GM19351 (cell line): ENCODE results near the gene GRM4.

Experiments
- ATAC-seq: cut with Tn5 transposase; IDR thresholded peaks from one replicate; pipeline ENCODE4 v1.9.1; 2021; ENCODE audit warnings: mild to moderate bottlenecking, moderate library complexity; ENCODE audit not compliant: unreplicated experiment

GRM4 gene

GRCh38 chr6:34065466-34066217 is 80.2 kb downstream of the GRM4 start:
- ATAC-seq: no peak

DNA sequence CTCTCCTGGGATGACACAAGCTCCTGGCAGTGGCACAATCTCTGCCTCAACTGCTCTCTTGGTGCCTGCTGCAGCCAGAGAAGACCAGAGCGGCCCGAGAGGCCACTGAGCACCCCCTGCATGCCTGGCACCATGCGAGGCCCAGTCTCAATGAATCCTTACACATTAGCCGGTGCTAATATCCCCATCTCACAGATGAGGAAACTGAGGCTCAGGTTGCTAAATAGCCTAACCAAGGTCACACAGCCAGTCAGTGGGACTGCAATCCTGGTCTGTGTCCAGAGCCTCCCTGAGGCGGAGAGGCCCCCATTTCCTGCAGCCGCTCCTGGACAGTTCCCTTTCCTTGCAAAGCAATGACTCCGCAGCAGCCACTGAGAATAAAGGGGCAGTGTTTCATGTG is 81.2 kb downstream of the GRM4 start:
- no peak for ATAC-seq

DNA sequence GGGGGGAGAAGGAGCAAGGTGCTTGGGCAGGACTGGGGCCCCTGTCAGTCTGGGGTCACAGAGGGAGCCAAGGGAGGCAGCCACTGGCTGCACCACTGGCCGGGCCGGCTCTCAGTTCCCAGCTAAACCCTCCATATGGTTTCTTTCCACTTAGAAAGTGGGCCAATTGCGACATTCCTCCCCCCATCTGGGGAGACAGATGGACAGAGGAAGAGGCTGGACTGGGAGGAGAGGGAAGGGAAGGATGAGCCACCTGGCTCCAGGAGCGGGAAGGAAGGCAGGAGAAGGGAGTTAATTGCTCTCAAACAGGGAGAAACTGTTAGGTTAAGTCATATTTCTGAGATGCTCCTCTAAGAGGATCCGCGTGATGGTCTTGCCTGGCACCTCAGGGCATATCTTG is 82.2 kb downstream of the GRM4 start:
- ATAC-seq: no peak

- no peak for ATAC-seq
These were observed 83.1 kb downstream of the GRM4 start for GRCh38 chr6:34062815-34063214.

GRCh38 chr6:34062156-34062555 is 83.7 kb downstream of the GRM4 start:
- ATAC-seq: no peak

GRCh38 chr6:34061348-34061747 is 84.5 kb downstream of the GRM4 start:
- no peak for ATAC-seq

- ATAC-seq: no peak
These were observed 86.0 kb downstream of the GRM4 start for GRCh38 chr6:34059914-34060313.

DNA sequence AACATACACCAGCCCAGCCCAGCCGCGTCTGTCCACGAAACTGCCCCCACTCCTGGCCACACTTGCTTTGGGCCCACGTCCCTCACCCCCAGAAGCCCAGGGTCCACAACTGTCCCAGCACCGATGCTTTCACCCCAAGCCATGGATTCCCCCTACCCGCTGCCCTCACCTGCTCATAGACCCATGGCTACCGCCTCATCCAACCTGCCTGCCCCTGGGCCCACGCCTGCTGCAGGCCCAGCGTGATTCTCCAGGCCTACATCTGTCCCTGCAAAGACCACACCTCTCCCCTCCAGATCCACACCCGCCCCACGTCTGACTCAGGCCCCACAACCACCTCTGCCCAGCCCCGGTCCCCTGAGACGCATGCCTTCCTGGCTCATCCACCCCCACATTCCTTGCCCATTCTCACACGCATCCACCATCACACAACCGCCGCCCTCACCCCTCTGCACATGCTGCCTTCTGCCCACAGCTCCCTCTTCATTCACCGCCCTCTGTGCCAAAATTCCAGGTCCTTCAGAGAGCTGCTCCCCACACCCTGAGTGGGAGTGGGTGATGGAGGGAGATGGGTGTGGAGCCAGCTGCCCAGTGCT is 86.7 kb downstream of the GRM4 start:
- ATAC-seq: no peak

DNA sequence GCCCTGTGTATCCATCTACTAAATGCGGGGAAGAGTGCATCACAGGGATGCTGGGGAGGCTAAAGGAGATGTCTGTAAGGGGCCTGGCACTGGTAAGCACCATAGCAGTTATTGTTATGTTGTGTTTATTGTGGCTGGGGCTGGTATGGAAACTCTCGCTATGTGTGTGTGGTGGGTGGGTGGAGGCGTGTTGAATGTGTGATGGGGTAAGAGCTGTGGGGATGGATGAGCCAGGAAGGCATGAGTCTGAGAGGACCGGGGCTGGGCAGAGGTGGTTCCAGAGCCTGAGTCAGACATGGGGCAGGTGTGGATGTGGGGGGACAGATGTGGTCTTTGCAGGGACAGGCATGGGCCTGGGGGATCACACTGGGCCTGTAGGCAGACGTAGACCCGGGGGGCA is 88.1 kb downstream of the GRM4 start:
- no peak for ATAC-seq

DNA sequence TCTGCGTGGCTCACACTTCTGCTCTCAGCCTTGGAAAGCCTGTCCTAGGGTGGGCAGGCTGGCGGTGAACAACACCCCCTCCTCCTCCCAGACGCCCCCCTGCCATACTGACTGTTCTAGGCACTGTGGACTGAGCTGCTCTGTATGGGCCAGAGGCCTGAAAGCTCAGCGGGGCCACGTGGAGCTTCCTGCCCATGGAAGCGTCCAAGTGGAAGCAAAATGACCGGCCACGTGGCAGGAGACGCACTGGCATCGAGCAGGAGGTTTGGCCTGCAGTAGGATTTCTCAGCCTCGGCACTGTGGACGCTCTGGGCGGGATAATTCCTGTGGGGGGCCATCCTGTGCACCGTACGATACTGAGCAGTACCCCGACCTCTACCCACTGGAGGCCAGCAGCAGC is 88.7 kb downstream of the GRM4 start:
- no peak for ATAC-seq

DNA sequence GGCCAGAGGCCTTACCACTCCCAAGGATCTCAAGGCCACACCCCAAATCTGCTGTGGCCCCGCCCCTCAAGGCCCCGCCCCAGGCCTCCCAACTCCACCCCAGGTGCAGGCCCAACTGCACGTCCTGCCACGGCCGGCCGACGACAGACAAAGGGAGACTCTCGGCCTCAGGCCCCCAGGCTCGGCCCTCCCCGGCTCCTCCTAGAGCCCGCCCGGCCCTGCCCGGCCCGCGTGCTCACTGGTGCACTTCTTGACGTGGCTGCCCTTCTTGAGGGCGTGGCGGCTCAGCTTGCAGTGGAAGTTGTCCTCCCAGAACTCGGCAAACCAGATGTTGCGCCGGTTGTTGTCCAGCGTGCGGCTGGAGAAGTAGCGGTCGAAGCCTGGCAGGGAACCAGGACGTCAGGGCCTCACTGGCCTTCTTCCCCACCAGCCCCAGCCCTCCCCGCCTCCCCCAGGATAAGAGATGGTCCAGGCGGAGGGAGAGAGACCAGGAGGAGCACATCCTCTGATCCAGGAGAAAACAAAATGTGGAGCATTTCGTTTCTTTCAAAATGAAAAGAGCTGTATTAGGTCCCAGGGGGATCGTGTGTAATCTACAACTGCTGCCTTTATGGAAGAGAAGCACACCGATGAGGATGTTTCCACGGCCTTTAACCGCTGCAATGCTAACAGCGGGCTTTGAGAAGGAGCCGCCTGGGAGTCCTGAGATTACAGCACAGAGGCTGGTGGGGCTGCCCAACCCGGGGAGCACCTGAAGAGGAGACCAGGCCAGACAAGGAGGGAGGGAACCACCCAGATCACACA is 89.4 kb downstream of the GRM4 start:
- no peak for ATAC-seq

DNA sequence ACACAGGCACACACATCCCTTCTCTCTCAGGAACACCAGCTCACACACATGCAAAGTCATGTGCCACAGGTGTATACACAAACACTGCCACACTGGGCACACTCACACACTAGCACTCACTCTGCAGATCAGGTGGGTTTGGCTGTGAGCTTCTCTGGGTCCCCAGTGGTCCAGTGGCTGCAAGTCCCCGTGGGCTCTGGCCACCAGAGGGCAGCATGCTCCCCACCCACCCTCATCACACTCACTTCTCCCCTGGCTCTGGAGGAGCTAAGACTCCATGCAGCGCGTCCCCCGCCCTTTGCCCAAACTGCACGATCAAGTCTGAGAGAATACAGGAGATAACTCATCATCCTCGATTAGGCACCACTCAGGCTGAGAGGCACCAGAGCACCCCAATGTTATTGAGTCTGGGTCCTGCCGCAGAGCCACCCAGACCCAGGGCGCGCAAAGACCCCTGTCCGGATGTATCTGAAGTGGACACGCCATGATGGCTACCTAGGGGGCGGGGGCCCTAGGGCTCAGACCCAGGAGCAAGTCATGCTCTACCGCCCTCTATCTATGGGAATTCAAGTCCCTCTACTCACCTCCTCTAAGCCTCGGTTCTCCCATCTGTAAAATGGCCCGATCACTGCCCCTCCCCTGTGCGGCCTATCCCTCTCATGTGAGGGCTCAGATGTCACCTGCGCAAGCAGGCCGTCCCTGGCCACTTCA is 90.5 kb downstream of the GRM4 start:
- ATAC-seq: no peak

- no peak for ATAC-seq
These were observed 92.2 kb downstream of the GRM4 start for GRCh38 chr6:34053721-34054120.

- no peak for ATAC-seq
These were observed 92.8 kb downstream of the GRM4 start for GRCh38 chr6:34052918-34053608.

DNA sequence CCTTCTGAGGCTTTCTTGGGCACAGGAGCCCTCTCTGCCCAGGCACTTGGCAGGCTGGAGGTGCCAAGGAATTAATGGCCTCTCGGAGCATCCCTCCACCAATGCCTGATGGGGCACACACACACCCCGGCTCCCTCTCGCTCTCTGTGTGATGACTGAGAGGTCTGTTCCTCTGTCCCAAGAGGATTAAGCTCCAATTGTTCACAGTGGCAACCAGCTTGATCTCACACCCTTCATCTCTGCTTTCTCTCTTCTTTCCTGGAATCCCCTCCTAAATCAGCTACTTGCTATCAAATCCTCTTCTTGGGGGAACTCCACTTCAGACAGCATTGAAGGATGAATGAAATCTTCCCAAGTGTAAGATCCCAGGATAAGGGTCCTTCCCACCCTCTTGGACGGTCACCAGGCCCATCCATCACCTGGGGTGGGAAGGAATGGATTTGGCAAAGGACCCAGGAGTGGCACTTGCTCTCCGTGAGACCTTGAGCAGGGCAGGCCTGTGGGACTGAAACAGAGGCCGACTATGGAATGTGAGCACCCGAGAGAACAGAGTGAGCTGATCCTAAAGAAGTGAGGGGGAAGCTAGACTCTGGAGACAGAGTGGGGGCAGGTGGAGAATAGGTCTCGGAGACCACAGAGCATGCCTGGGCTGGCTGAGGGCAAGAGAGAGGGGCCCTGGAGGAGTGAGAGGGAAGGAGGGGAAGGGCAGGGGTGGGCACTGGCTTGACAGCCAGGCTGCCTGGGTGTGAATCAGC is 93.6 kb downstream of the GRM4 start:
- no peak for ATAC-seq

DNA sequence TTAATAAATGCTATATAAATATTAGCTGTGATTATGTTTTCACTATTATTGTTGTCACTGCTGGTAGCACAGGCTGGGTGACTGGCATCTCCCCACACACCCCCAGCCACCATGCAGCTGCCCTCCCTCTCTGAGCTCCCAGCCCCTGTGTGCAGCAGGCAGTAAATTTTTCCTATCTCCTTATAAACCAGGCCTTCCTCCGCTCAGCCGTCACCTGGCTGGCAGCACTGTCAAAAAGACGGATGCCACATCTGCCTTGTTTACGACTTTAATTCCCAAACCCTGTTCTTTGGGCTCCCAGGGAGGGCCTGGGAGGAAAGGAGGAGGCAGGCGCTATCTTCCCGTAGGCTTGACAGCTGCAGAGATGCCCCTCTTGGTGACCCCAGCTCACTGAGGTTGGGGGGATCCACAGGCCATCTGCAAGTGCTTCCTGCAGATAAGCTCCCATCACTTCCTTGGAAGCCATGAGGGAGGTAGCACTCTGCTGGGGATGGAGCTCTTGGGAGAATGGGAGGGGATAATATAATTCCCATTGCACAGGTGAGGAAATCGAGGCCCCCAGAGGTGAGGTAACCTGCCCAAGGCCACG is 94.5 kb downstream of the GRM4 start:
- ATAC-seq: no peak

GRCh38 chr6:34050691-34051090 is 95.2 kb downstream of the GRM4 start:
- no peak for ATAC-seq

- no peak for ATAC-seq
These were observed 96.2 kb downstream of the GRM4 start for GRCh38 chr6:34049395-34050342.
